ENCODE results near the gene PREPL. TPM values are rescaled to one million over a fixed set of nuclear protein-coding genes. Genes with fewer than 3 reads are reported as not detected.

The PREPL gene
- polyA plus RNA-seq, 3 donors: 144 to 187 (median 148) TPM

Other genes with a start within 250 kb of the PREPL start
- gene PPM1B, start 192.6 kb downstream of the PREPL start, polyA plus RNA-seq (ENCODE audit: insufficient read length in 3 of 3): 10 to 100 TPM; 57.0 to 77.0 (median 66.2) TPM
- gene SLC3A1, start 86.0 kb downstream of the PREPL start, polyA plus RNA-seq (ENCODE audit: insufficient read length in 3 of 3): 100 to 1,000 TPM; 145 to 247 (median 232) TPM
- gene CAMKMT, start 453 bp upstream of the PREPL start, polyA plus RNA-seq (ENCODE audit: insufficient read length in 3 of 3): 10 to 100 TPM; 10.8 to 13.4 (median 12.1) TPM

Data from renal pelvis (tissue), 3 donors.